ENCODE results near the gene STRIP2. TPM values are rescaled to one million over a fixed set of nuclear protein-coding genes. Genes with fewer than 3 reads are reported as not detected.
A peak's percentile ranks its signal among the peaks of the same experiment; 100 is the strongest.

The STRIP2 gene
- total RNA-seq, 2 donors from 2014 or later = 73.5 to 79.2 TPM

DNA sequence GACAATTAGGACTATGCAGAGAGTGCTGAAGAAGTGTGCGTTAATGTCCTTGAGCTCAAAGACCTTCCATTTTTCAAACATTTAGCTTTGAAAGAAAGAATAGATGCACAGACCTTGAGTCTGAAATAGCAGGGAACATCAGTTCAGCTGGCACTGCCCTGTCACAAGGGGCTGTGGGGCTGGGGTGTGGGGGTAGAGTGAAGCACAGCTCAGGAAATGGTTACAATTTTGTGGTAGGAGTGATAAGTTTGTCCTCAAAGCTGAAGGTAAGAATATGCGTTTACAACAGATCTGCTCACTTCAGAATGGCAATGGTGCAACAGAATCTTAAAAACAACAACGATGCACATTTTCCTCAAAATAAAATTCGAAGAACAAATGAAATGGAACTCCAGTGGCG is 101.7 kb downstream of the STRIP2 start:
- H3K4me3 Mint-ChIP-seq = peak overlapping the region; percentile 53 to 72
- peak; percentile 45 to 46 for ATAC-seq (replicated peaks in 1 of 2)
- H3K27me3 Mint-ChIP-seq (ENCODE audit: low read depth) = peaks cover 16% of the 10 kb centered on the region

DNA sequence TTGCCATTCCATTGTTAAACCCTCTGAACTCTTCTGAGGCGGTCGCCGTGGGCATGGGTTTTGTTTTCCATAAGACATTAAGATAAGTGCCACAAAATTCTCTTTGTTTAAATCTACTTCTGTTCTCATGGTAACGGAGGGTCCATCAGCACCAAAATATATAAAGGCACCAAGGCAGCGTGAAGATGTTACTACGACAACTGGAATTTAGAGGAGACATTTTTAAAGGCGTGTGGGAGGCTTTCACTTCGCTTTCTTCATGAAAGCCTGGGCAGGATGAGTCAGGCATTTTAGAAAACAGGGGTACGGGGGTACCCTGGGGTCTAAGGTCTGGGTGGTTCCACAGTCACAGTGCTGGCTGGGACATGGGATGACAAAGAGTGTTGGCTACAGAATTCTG is 102.1 kb downstream of the STRIP2 start:
- DNase-seq = peak in 1 of 2 donors; percentile 23

More for the DNA sequence above, 101.7 kb downstream of the STRIP2 start:
- Mint-ChIP-seq H3K36me3 (ENCODE audit: insufficient read depth in 2 of 2) (no peaks in the 10 kb centered on the region), H3K4me1 (ENCODE audit: low read depth) (peaks cover 23% of the 10 kb centered on the region), H3K9me3 (no peaks in the 10 kb centered on the region), H3K27ac (no peak overlapping the region)
- DNase-seq = peak; percentile 28 to 38

More for the DNA sequence above, 102.1 kb downstream of the STRIP2 start:
- Mint-ChIP-seq H3K27ac (no peak overlapping the region), H3K4me3 (peak overlapping the region; percentile 53 to 72), H3K9me3 (no peaks in the 10 kb centered on the region), H3K4me1 (ENCODE audit: low read depth) (peaks cover 19% of the 10 kb centered on the region), H3K36me3 (ENCODE audit: insufficient read depth in 2 of 2) (no peaks in the 10 kb centered on the region), H3K27me3 (ENCODE audit: low read depth) (peaks cover 20% of the 10 kb centered on the region)
- ATAC-seq (replicated peaks in 1 of 2) = peak; percentile 38 to 58

Other genes with a start within 250 kb of the STRIP2 start
- gene SMO, start 245.8 kb upstream of the STRIP2 start, total RNA-seq = 1 to 10 TPM in 1 of 2 donors, under 1 TPM in 1; 0.84 to 2.0 TPM
- 10 to 100 TPM; 40.8 to 44.8 TPM for gene AHCYL2, start 209.4 kb upstream of the STRIP2 start, total RNA-seq
- gene SMKR1, start 68.1 kb downstream of the STRIP2 start, total RNA-seq = 1 to 10 TPM; 4.0 to 4.3 TPM
- gene NRF1, start 177.3 kb downstream of the STRIP2 start, total RNA-seq = 10 to 100 TPM; 22.1 to 25.1 TPM

Measured in activated T-cell treated with anti-CD3 and anti-CD28 coated beads, Interleukin-2, amount 50 U/mL, for 72 hours (primary cell).